MM.1S (cell line): ENCODE data around the gene MLC1.

Source experiments
- DNase-seq: peaks from one replicate; pipeline ENCODE4 v3.0.0-alpha.2; 2015
- H2AFZ ChIP-seq: fragments of 300-600 bp; sonication (generic); 2 replicates; pipeline ENCODE4 v1.6.0; 2016; ENCODE audit warnings: antibody characterized with exemption, low read length
- H3F3A ChIP-seq: fragments of 300-600 bp; sonication (generic); 2 replicates; pipeline ENCODE4 v1.6.1; 2016; ENCODE audit warnings: mild to moderate bottlenecking, antibody characterized with exemption, low read length, moderate library complexity, mixed read lengths; ENCODE audit not compliant: insufficient read depth
- H3K27ac ChIP-seq: fragments of 300-600 bp; sonication (generic); 2 replicates; pipeline ENCODE4 v1.5.1; 2016; ENCODE audit warnings: mild to moderate bottlenecking, low read length
- H3K27me3 ChIP-seq: fragments of 300-600 bp; sonication (generic); replicated peaks from 2 replicates; pipeline ENCODE4 v1.6.0; 2016; ENCODE audit warnings: low read length; ENCODE audit not compliant: insufficient read depth
- H3K36me3 ChIP-seq: fragments of 300-600 bp; sonication (generic); replicated peaks from 2 replicates; pipeline ENCODE4 v1.6.1; 2016; ENCODE audit warnings: mild to moderate bottlenecking, low read length, mixed read lengths; ENCODE audit not compliant: insufficient read depth
- H3K4me1 ChIP-seq: fragments of 300-600 bp; sonication (generic); 2 replicates; pipeline ENCODE4 v1.6.1; 2016; ENCODE audit warnings: low read length, mixed read lengths
- H3K4me2 ChIP-seq: fragments of 300-600 bp; sonication (generic); 2 replicates; pipeline ENCODE4 v1.6.0; 2016; ENCODE audit warnings: low read depth, low read length
- H3K4me3 ChIP-seq: fragments of 300-600 bp; sonication (generic); 2 replicates; pipeline ENCODE4 v1.5.1; 2016; ENCODE audit warnings: low read length, mixed read lengths
- H3K79me2 ChIP-seq: fragments of 300-600 bp; sonication (generic); 2 replicates; pipeline ENCODE4 v1.6.1; 2016; ENCODE audit warnings: mixed run types, low read length, mixed read lengths
- H3K9ac ChIP-seq: fragments of 300-600 bp; sonication (generic); 2 replicates; pipeline ENCODE4 v1.6.1; 2016; ENCODE audit warnings: low read length, mixed read lengths
- H3K9me2 ChIP-seq: fragments of 300-600 bp; sonication (generic); replicated peaks from 2 replicates; pipeline ENCODE4 v1.6.1; 2016; ENCODE audit warnings: mild to moderate bottlenecking, low read length, mixed read lengths; ENCODE audit not compliant: insufficient read depth
- H3K9me3 ChIP-seq: fragments of 300-600 bp; sonication (generic); replicated peaks from 2 replicates; pipeline ENCODE4 v1.6.1; 2016; ENCODE audit warnings: mild to moderate bottlenecking, low read length, mixed read lengths; ENCODE audit not compliant: insufficient read depth
- H4K20me1 ChIP-seq: fragments of 300-600 bp; sonication (generic); 2 replicates; pipeline ENCODE4 v1.6.1; 2016; ENCODE audit warnings: mild to moderate bottlenecking, low read length, moderate library complexity, mixed read lengths; ENCODE audit not compliant: insufficient read depth
- EZH2 ChIP-seq: fragments of 300-600 bp; sonication (generic); optimal IDR thresholded peaks from 2 replicates; pipeline ENCODE3; 2017; ENCODE audit warnings: low read depth, mild to moderate bottlenecking, antibody characterized with exemption, low read length, mixed read lengths
- EZH2phosphoT487 ChIP-seq: fragments of 300-600 bp; sonication (generic); IDR thresholded peaks from 2 replicates; pipeline ENCODE4 v1.6.1; 2018; ENCODE audit warnings: antibody characterized with exemption, low read length
- TF ChIP-seq, protein P1 (sequence below): fragments of 300-600 bp; sonication (generic); IDR thresholded peaks from 2 replicates; pipeline ENCODE4 v1.5.1; 2016; ENCODE audit warnings: antibody characterized with exemption, low read length, mixed read lengths

Gene MLC1

DNA sequence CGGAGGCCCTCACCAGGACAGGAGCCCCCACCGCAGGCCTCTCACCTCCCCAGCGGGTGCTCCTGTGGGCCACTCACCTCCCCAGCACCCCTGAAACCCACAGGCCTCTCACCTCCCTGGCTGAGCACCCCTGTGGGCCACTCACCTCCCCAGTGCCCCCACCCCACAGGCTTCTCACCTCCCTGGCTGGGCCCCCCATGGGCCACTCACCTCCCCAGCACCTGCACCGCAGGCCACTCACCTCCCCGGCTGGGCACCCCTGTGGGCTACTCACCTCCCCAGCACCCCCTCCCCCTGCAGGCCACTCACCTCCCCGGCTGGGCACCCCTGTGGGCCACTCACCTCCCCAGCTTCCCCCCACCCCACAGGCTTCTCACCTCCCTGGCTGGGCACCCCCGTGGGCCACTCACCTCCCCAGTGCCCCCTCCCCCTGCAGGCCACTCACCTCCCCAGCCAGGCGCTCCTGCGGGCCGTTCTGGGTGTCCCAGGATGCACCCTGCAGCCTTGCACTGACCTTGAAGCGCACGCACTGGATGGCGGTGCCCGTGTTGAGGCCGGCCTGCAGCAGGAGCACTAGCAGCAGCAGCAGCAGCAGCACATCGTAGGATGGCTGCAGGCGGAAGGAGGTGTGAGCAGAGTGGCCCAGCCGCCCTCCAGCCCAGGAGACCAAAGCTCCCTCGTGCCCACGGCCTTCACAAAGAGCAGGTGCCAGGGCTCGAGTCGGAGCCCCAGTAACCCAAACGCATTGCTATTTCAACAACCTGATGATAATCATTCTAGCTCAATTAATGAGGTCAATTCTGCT, 21.4 kb downstream of the MLC1 start:
- no peak for DNase-seq

DNA sequence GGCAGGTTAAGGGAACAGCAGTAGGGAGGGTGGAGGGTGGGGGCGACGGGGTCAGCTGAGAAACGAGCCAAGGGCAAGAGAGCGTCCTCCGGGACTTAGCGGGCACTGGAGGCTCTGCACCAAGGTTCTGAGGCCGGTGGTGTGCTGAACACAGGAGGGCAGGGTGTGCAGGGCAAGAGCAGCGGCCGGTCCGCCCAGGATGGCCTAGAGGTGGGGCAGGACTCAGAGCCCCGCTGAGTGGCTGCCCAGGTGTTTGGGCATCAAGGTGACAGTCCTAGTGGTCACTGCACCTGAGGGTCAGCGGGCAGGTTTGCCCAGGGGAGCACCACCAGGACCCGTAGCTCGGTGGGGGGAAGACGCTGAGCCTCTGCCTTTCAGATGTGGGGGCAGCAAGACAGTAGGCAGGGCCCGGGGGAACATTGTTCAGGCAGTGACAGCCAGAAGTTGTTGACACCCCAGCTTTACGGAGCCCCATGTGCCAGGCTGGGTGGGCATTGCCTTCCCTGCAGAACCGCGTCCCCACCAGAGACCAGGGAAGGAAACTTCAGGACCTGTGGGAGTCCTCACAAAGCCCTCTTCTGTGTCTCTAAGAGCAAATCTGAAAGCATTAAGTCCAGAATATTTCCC, 22.6 kb downstream of the MLC1 start:
- H3K27me3 ChIP-seq, result peaks cover 81% of the 10 kb centered on the region
- H2AFZ ChIP-seq, result no peak overlapping the region
- H3K9me3 ChIP-seq, result no peaks in the 10 kb centered on the region
- TF ChIP-seq EZH2 (no peak), EZH2phosphoT487 (no peak)
- TF ChIP-seq, protein P1, sequence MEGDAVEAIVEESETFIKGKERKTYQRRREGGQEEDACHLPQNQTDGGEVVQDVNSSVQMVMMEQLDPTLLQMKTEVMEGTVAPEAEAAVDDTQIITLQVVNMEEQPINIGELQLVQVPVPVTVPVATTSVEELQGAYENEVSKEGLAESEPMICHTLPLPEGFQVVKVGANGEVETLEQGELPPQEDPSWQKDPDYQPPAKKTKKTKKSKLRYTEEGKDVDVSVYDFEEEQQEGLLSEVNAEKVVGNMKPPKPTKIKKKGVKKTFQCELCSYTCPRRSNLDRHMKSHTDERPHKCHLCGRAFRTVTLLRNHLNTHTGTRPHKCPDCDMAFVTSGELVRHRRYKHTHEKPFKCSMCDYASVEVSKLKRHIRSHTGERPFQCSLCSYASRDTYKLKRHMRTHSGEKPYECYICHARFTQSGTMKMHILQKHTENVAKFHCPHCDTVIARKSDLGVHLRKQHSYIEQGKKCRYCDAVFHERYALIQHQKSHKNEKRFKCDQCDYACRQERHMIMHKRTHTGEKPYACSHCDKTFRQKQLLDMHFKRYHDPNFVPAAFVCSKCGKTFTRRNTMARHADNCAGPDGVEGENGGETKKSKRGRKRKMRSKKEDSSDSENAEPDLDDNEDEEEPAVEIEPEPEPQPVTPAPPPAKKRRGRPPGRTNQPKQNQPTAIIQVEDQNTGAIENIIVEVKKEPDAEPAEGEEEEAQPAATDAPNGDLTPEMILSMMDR, result no peak
- no peaks in the 10 kb centered on the region for H3K36me3 ChIP-seq
- H3K79me2 ChIP-seq, result no peaks in the 10 kb centered on the region
- H3K27ac ChIP-seq, result no peak overlapping the region
- no peak overlapping the region for H3K4me3 ChIP-seq
- H3K4me2 ChIP-seq, result no peak overlapping the region
- H3F3A ChIP-seq, result no peaks in the 10 kb centered on the region
- H3K4me1 ChIP-seq, result peaks cover 7% of the 10 kb centered on the region; the same call in 1 of the 2 replicates
- no peaks in the 10 kb centered on the region for H4K20me1 ChIP-seq
- H3K9ac ChIP-seq, result no peak overlapping the region
- no peaks in the 10 kb centered on the region for H3K9me2 ChIP-seq
- DNase-seq, result no peak

More for the DNA sequence above, 21.4 kb downstream of the MLC1 start:
- H2AFZ ChIP-seq, result no peak overlapping the region
- H3F3A ChIP-seq, result no peaks in the 10 kb centered on the region
- TF ChIP-seq, protein P1, result no peak
- no peak for TF ChIP-seq EZH2phosphoT487
- TF ChIP-seq EZH2, result no peak
- H3K9me3 ChIP-seq, result no peaks in the 10 kb centered on the region
- no peak overlapping the region for H3K4me3 ChIP-seq
- no peak overlapping the region for H3K4me2 ChIP-seq
- no peaks in the 10 kb centered on the region for H4K20me1 ChIP-seq
- peaks cover 7% of the 10 kb centered on the region; the same call in 1 of the 2 replicates for H3K4me1 ChIP-seq
- H3K36me3 ChIP-seq, result no peaks in the 10 kb centered on the region
- no peaks in the 10 kb centered on the region for H3K9me2 ChIP-seq
- H3K79me2 ChIP-seq, result no peaks in the 10 kb centered on the region
- H3K27ac ChIP-seq, result no peak overlapping the region
- H3K9ac ChIP-seq, result no peak overlapping the region
- peaks cover 87% of the 10 kb centered on the region for H3K27me3 ChIP-seq

DNA sequence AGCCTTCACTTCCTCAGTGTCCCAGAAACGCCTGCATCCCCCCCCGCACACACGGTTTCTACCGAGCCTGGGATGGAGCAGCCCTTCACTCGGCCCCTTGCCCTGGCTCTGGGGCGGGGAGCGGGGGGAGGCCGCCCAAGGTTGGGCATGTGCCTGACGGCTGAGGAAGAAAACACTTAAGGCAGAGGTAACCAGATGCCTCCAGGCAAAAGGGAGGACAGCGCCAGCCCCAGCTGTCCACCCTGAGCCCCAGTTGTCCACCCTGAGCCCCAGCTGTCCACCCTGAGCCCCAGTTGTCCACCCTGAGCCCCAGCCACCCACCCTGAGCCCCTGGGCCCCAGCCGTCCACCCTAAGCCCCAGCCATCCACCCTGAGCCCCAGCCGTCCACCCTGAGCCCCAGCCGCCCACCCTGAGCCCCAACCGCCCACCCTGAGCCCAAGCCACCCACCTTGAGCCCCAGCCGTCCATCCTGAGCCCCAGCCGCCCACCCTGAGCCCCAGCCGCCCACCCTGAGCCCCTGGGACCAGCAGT, 23.3 kb downstream of the MLC1 start:
- TF ChIP-seq EZH2phosphoT487 (no peak), EZH2 (no peak)
- TF ChIP-seq, protein P1, result no peak
- no peaks in the 10 kb centered on the region for H4K20me1 ChIP-seq
- no peak overlapping the region for H3K27ac ChIP-seq

More for the DNA sequence above, 23.3 kb downstream of the MLC1 start:
- Histone ChIP-seq H3K4me2 (no peak overlapping the region), H3K4me1 (peaks cover 7% of the 10 kb centered on the region; the same call in 1 of the 2 replicates), H3K27me3 (peaks cover 74% of the 10 kb centered on the region), H3K4me3 (no peak overlapping the region), H3K9me2 (no peaks in the 10 kb centered on the region), H3F3A (no peaks in the 10 kb centered on the region), H3K79me2 (no peaks in the 10 kb centered on the region), H2AFZ (no peak overlapping the region), H3K36me3 (no peaks in the 10 kb centered on the region), H3K9me3 (no peaks in the 10 kb centered on the region), H3K9ac (no peak overlapping the region)
- DNase-seq, result no peak
